PC-9 (cell line): Measurements from ENCODE around the gene RASGRF1. TPM values are rescaled to one million over a fixed set of nuclear protein-coding genes. Genes with fewer than 3 reads are reported as not detected.

Experiments
- BruUV-seq: library from RNA; stranded (reverse); fragments of 400-500 nt; replicated peaks from 2 replicates; lab custom pipeline; 2021; lab: Mats Ljungman, UMichigan
- CTCF ChIA-PET: fragments of 300-600 bp; sonication (Branson Sonifier 250); formaldehyde crosslinking; loops from one replicate; lab custom pipeline; 2022; ENCODE audit warnings: antibody characterized with exemption; lab: Charles Lee
- POLR2A ChIA-PET: fragments of 300-600 bp; sonication (Branson Sonifier 250); formaldehyde crosslinking; loops from one replicate; lab custom pipeline; 2022; ENCODE audit warnings: antibody characterized with exemption; ENCODE audit not compliant: unreplicated experiment; lab: Charles Lee
- DNase-seq, 2 experiments: peaks; one replicate each; pipeline versions ENCODE4 v3.0.0 to v3.0.0-alpha.2; 2015 to 2022; ENCODE audit warnings: mixed read lengths in 1 of 2
- H2AFZ ChIP-seq: fragments of 200-600 bp; sonication (generic); 2 replicates; pipeline ENCODE4 v1.8.1; 2017; ENCODE audit warnings: antibody characterized with exemption
- H3F3A ChIP-seq: fragments of 200-600 bp; sonication (generic); 2 replicates; pipeline ENCODE4 v1.8.1; 2017; ENCODE audit warnings: antibody characterized with exemption, mild to moderate bottlenecking, low read depth; ENCODE audit not compliant: insufficient read depth
- H3K27ac ChIP-seq: fragments of 200-600 bp; sonication (generic); 2 replicates; pipeline ENCODE4 v1.6.1; 2016; ENCODE audit warnings: mixed run types
- H3K27me3 ChIP-seq: fragments of 200-600 bp; sonication (generic); 2 replicates; pipeline ENCODE4 v1.6.1; 2016; ENCODE audit warnings: low read depth, mixed run types; ENCODE audit not compliant: insufficient read depth
- H3K36me3 ChIP-seq: fragments of 200-600 bp; sonication (generic); 2 replicates; pipeline ENCODE4 v1.6.1; 2016; ENCODE audit warnings: low read depth, mixed run types
- H3K4me1 ChIP-seq: fragments of 200-600 bp; sonication (generic); replicated peaks from 2 replicates; pipeline ENCODE4 v1.6.1; 2016; ENCODE audit warnings: mixed run types; ENCODE audit not compliant: insufficient read depth
- H3K4me2 ChIP-seq: fragments of 200-600 bp; sonication (generic); 2 replicates; pipeline ENCODE4 v1.6.1; 2017; ENCODE audit warnings: mixed run types
- H3K4me3 ChIP-seq: fragments of 200-600 bp; sonication (generic); 2 replicates; pipeline ENCODE4 v1.6.1; 2016; ENCODE audit warnings: mixed run types
- H3K79me2 ChIP-seq: fragments of 200-600 bp; sonication (generic); 2 replicates; pipeline ENCODE4 v1.6.1; 2017; ENCODE audit warnings: low read depth, mixed run types
- H3K9me2 ChIP-seq: fragments of 200-600 bp; sonication (generic); 2 replicates; pipeline ENCODE4 v1.8.1; 2017; ENCODE audit warnings: mild to moderate bottlenecking; ENCODE audit not compliant: insufficient read depth
- H3K9me3 ChIP-seq: fragments of 200-600 bp; sonication (generic); 2 replicates; pipeline ENCODE4 v1.8.1; 2016; ENCODE audit warnings: low read depth; ENCODE audit not compliant: insufficient read depth
- H4K20me1 ChIP-seq: fragments of 200-600 bp; sonication (generic); 2 replicates; pipeline ENCODE4 v1.8.1; 2017; ENCODE audit not compliant: insufficient read depth
- EZH2 ChIP-seq: fragments of 200-600 bp; sonication (generic); IDR thresholded peaks from 2 replicates; pipeline ENCODE4 v1.8.0; 2017; ENCODE audit warnings: antibody characterized with exemption, low read depth
- intact Hi-C: fragments of 100-400 bp; cut with micrococcal nuclease; formaldehyde crosslinking; loops from one replicate; pipeline ENCODE4 v1.10.0; 2022; ENCODE audit not compliant: unreplicated experiment
- total RNA-seq: library from RNA; stranded (reverse); gene quantifications from 2 replicates; pipeline ENCODE4 v1.2.3, GENCODE V29; 2021
- TF ChIP-seq, protein P1 (sequence below): fragments of 200-600 bp; sonication (generic); conservative IDR thresholded peaks from 2 replicates; pipeline ENCODE4 v1.6.1; 2017; ENCODE audit warnings: mixed run types, antibody characterized with exemption, mild to moderate bottlenecking, moderate library complexity

The RASGRF1 gene
- total RNA-seq, 1 experiment from 2014 or later, result 6.0 TPM

DNA sequence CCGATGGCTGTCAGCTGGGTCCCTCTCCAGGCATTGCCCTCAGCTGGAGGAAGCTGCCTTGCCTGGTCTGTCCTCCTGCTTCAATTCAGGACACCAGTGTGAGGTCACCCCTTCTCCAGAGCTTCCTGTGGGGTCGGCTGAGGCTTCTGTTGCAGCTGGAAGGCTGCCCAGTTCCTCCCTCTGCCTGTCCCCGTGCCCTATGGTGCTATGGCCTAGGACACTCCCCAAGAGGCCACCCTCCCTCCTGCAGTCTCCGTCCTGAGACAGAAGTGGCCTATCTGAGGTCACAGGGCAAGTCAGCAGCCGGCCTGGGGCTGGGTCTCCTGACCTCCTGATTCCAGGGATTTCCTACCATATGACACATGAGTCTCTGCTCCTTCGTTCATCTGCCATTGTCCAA lies 57.9 kb downstream of the RASGRF1 start:
- H4K20me1 ChIP-seq, result no peaks in the 10 kb centered on the region

DNA sequence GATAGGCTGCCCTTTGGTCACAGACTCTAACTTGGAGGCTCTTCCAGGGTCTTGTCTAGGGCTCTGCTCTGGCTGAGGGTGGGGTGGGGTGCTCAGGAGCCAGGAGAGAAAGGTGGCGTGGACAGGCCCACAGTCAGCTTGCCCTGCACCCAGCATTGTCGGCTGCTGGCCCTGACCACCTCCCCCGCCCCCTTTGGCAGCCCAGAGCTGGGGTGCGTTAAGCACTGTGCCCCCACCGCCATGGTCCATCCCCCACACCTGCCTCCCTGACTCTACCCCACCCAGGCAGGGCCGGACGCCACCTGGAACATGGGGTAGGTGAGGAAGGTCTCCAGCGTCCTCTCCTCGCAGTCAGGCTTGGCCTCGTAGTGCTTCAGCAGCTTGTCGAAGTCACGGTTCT lies 58.8 kb downstream of the RASGRF1 start:
- Histone ChIP-seq H3K36me3 (no peaks in the 10 kb centered on the region), H3K27ac (no peak overlapping the region), H3K4me2 (no peak overlapping the region), H3K27me3 (no peaks in the 10 kb centered on the region), H4K20me1 (no peaks in the 10 kb centered on the region), H3K4me3 (no peak overlapping the region), H3K9me2 (no peaks in the 10 kb centered on the region), H3K9me3 (no peaks in the 10 kb centered on the region), H3K79me2 (no peaks in the 10 kb centered on the region), H2AFZ (no peak overlapping the region), H3F3A (no peaks in the 10 kb centered on the region), H3K4me1 (no peaks in the 10 kb centered on the region)
- no peak for DNase-seq
- no TSS peak for BruUV-seq
- POLR2A ChIA-PET, result no interaction called here
- intact Hi-C loops, result no loop called here
- TF ChIP-seq EZH2, result no peak
- TF ChIP-seq, protein P1, sequence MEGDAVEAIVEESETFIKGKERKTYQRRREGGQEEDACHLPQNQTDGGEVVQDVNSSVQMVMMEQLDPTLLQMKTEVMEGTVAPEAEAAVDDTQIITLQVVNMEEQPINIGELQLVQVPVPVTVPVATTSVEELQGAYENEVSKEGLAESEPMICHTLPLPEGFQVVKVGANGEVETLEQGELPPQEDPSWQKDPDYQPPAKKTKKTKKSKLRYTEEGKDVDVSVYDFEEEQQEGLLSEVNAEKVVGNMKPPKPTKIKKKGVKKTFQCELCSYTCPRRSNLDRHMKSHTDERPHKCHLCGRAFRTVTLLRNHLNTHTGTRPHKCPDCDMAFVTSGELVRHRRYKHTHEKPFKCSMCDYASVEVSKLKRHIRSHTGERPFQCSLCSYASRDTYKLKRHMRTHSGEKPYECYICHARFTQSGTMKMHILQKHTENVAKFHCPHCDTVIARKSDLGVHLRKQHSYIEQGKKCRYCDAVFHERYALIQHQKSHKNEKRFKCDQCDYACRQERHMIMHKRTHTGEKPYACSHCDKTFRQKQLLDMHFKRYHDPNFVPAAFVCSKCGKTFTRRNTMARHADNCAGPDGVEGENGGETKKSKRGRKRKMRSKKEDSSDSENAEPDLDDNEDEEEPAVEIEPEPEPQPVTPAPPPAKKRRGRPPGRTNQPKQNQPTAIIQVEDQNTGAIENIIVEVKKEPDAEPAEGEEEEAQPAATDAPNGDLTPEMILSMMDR, result no peak
- CTCF ChIA-PET, result no interaction called here

More for the DNA sequence above, 57.9 kb downstream of the RASGRF1 start:
- Histone ChIP-seq H3K27me3 (no peaks in the 10 kb centered on the region), H3K27ac (no peak overlapping the region), H3K9me2 (no peaks in the 10 kb centered on the region), H3K4me1 (no peaks in the 10 kb centered on the region), H3K4me2 (no peak overlapping the region), H3K36me3 (no peaks in the 10 kb centered on the region), H3K79me2 (no peaks in the 10 kb centered on the region), H3K4me3 (no peak overlapping the region), H3K9me3 (no peaks in the 10 kb centered on the region), H2AFZ (no peak overlapping the region), H3F3A (no peaks in the 10 kb centered on the region)
- intact Hi-C loops, result no loop called here
- ChIA-PET POLR2A (no interaction called here), CTCF (no interaction called here)
- no peak for DNase-seq
- no TSS peak for BruUV-seq
- TF ChIP-seq, protein P1, result no peak
- no peak for TF ChIP-seq EZH2

DNA sequence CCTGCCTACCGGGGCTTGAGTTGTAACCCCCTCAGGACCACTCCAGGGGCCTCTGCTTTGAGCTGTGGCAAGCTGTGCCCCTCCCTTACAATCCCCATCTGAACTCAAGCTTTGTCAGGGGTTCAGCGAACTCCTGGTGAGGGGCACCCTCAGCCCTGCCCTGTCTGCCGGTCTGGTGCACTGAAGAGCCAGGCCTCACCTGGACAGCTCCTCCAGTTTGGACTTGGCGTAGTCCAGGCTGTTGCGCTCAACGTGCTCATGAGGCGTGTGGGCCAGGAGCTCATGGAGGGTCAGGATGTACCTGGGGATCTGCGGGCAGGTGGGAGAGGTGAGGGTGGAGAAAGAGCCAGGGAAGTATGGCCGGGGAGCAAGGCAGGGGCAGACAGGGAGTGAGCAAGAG lies 59.4 kb downstream of the RASGRF1 start:
- Histone ChIP-seq H3K36me3 (no peaks in the 10 kb centered on the region), H3K27ac (no peak overlapping the region), H3K4me3 (no peak overlapping the region), H3K9me3 (no peaks in the 10 kb centered on the region), H3F3A (no peaks in the 10 kb centered on the region), H3K27me3 (no peaks in the 10 kb centered on the region), H3K9me2 (no peaks in the 10 kb centered on the region), H3K79me2 (no peaks in the 10 kb centered on the region), H4K20me1 (no peaks in the 10 kb centered on the region), H2AFZ (no peak overlapping the region), H3K4me1 (no peaks in the 10 kb centered on the region), H3K4me2 (no peak overlapping the region)
- no TSS peak for BruUV-seq
- intact Hi-C loops, result no loop called here
- ChIA-PET CTCF (no interaction called here), POLR2A (no interaction called here)
- TF ChIP-seq, protein P1, result no peak
- no peak for TF ChIP-seq EZH2
- no peak for DNase-seq
